ENCODE measurements around the gene PSD.
"Not testable (repeated sequence)": the region's sequence is repeated elsewhere in the genome, so short reads cannot be mapped to it uniquely, and the experiment has no call there.

Gene PSD

DNA sequence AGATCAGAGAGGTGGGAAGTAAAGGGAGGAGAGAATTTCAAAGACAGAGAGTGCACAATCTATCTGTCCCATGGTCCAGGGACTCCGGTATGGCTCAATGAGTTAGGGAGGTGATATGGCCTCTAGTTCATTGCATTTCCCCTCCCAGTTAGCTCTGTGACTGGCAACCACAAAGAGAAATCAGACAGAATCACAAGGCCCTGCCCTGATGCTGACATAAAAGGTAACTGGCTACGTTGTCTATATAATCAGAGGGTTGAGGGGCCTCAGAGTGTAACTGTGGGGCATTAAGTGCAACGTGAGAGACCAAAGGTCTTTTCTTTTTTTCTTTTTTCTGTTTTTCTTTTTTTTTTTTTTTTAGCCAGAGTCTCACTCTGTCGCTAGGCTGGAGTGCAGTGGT, 40.1 kb upstream of the PSD start:
- H3K36me3 ChIP-seq (ENCODE audit: insufficient read depth): no peaks in the 10 kb centered on the region
- H3K27ac ChIP-seq: no peak overlapping the region
- TF ChIP-seq CTCF (conservative IDR thresholded peaks at IDR 0.05; ENCODE audit: low read depth, low read length): no peak
- no peak overlapping the region for H3K4me3 ChIP-seq (IDR thresholded peaks at IDR 0.05; ENCODE audit: insufficient read depth, low read depth, low read length)
- H3K27me3 ChIP-seq (ENCODE audit: insufficient read depth, low read depth): no peaks in the 10 kb centered on the region
- peaks cover 28% of the 10 kb centered on the region for H3K4me1 ChIP-seq (ENCODE audit: low read depth, poor library complexity, severe bottlenecking)
- no peaks in the 10 kb centered on the region for H3K79me2 ChIP-seq (ENCODE audit: insufficient read depth, low read depth)
- H3K9ac ChIP-seq: no peak overlapping the region
- no peaks in the 10 kb centered on the region for H4K20me1 ChIP-seq (ENCODE audit: insufficient read depth)
- no peak overlapping the region for H2AFZ ChIP-seq (ENCODE audit: low read depth)
- H3K4me2 ChIP-seq: no peak overlapping the region

DNA sequence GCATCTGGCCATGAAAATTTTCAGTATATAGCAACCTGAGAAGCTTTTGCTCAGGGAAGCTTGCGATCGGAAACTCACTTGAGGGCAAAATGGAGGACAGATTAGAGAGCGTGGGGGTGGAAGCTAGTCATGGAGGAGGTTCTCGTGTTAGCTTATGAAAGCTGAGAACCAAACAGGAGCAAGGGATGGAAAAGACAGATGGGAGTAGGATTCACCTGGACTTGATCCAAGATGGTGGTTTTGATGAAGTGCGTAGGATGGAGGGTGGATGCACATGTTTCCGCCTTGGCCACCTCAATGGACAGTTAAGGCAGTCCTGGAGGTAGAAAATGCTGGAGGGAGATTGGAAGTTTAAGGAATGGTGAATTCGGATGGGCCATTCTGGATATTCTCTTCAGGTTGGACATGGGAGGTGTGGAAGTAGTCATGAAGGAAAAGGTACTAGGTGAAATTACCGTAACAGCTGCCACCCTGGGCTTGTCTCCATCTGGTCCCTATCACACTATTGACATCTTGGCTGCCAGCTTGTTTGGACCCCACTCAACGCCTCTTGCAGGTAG, 39.1 kb upstream of the PSD start:
- no peaks in the 10 kb centered on the region for H3K27me3 ChIP-seq (ENCODE audit: insufficient read depth, low read depth)
- H3K4me1 ChIP-seq (ENCODE audit: low read depth, poor library complexity, severe bottlenecking): peaks cover 35% of the 10 kb centered on the region
- H3K4me3 ChIP-seq (IDR thresholded peaks at IDR 0.05; ENCODE audit: insufficient read depth, low read depth, low read length): no peak overlapping the region
- no peaks in the 10 kb centered on the region for H3K36me3 ChIP-seq (ENCODE audit: insufficient read depth)
- H3K9ac ChIP-seq: no peak overlapping the region
- no peak for TF ChIP-seq CTCF (conservative IDR thresholded peaks at IDR 0.05; ENCODE audit: low read depth, low read length)
- H2AFZ ChIP-seq (ENCODE audit: low read depth): no peak overlapping the region
- H3K79me2 ChIP-seq (ENCODE audit: insufficient read depth, low read depth): no peaks in the 10 kb centered on the region
- H3K4me2 ChIP-seq: no peak overlapping the region
- H3K27ac ChIP-seq: no peak overlapping the region
- H4K20me1 ChIP-seq (ENCODE audit: insufficient read depth): no peaks in the 10 kb centered on the region

DNA sequence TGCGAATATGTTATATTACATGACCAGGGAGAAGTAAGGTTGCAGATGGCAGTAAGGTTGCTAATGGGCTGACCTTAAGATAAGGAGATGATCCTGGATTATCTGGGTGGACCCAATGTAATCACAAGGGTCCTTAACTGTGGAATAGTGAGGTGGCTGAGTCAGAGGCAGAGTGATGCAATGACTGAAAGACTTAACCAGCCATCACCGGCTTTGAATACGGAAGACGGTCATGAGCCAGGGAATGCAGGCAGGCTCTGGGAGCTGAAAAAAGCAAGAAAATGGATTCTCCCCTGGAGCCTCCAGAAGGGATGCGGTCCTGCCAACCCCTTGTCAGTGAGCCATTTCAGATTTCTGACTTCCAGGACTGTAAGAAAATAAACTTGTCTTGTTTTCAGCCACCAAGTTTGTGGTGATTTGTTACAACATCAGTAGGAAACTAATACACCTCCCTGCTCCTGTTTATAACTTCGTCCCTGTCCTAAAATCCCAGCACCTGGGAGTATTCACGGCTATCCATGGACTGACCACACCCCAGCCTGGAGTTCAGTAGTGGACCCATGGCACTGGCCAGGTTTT, 37.4 kb upstream of the PSD start:
- Histone ChIP-seq H3K79me2 (ENCODE audit: insufficient read depth, low read depth) (peaks cover 12% of the 10 kb centered on the region), H4K20me1 (ENCODE audit: insufficient read depth) (no peaks in the 10 kb centered on the region), H3K4me2 (no peak overlapping the region), H3K27ac (no peak overlapping the region), H3K4me1 (ENCODE audit: low read depth, poor library complexity, severe bottlenecking) (peaks cover 39% of the 10 kb centered on the region), H3K36me3 (ENCODE audit: insufficient read depth) (no peaks in the 10 kb centered on the region), H2AFZ (ENCODE audit: low read depth) (no peak overlapping the region), H3K4me3 (IDR thresholded peaks at IDR 0.05; ENCODE audit: insufficient read depth, low read depth, low read length) (no peak overlapping the region), H3K9ac (no peak overlapping the region), H3K27me3 (ENCODE audit: insufficient read depth, low read depth) (no peaks in the 10 kb centered on the region)
- TF ChIP-seq CTCF (conservative IDR thresholded peaks at IDR 0.05; ENCODE audit: low read depth, low read length): no peak

GRCh38 chr10:102454662-102455487, 36.3 kb upstream of the PSD start:
- H3K9ac ChIP-seq; H2AFZ ChIP-seq (ENCODE audit: low read depth); H3K27me3 ChIP-seq (ENCODE audit: insufficient read depth, low read depth); H3K36me3 ChIP-seq (ENCODE audit: insufficient read depth); H3K4me2 ChIP-seq; H3K27ac ChIP-seq; H4K20me1 ChIP-seq (ENCODE audit: insufficient read depth); H3K4me3 ChIP-seq (IDR thresholded peaks at IDR 0.05; ENCODE audit: insufficient read depth, low read depth, low read length): not testable (repeated sequence)
- H3K4me1 ChIP-seq (ENCODE audit: low read depth, poor library complexity, severe bottlenecking): peaks cover 32% of the 10 kb centered on the region
- H3K79me2 ChIP-seq (ENCODE audit: insufficient read depth, low read depth): peaks cover 14% of the 10 kb centered on the region

DNA sequence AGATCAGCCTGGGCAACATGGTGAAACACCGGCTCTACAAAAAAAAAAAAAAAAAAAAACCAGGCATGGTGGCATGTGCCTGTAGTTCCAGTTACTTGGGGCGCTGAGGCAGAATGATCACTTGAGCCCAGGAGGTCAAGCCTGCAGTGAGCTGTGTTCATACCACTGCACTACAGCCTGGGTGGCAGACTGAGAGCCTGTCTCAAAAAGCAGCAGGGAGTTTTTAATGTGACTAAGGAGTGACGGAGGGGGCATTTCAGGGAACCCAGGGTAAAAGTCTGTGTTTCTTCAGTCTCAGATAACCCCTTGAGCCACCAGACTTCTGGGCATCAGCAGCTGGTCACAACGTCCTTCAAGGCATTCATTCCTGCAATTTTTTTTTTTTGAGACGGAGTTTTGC, 34.9 kb upstream of the PSD start:
- H3K4me2 ChIP-seq: peak overlapping the region; percentile 65
- H3K27me3 ChIP-seq (ENCODE audit: insufficient read depth, low read depth): no peaks in the 10 kb centered on the region
- no peak overlapping the region for H2AFZ ChIP-seq (ENCODE audit: low read depth)
- no peak overlapping the region; the same call in 1 of the 2 replicates for H3K9ac ChIP-seq
- H3K79me2 ChIP-seq (ENCODE audit: insufficient read depth, low read depth): peaks cover 14% of the 10 kb centered on the region
- H4K20me1 ChIP-seq (ENCODE audit: insufficient read depth): no peaks in the 10 kb centered on the region
- H3K4me1 ChIP-seq (ENCODE audit: low read depth, poor library complexity, severe bottlenecking): peaks cover 36% of the 10 kb centered on the region
- H3K36me3 ChIP-seq (ENCODE audit: insufficient read depth): no peaks in the 10 kb centered on the region
- TF ChIP-seq CTCF (conservative IDR thresholded peaks at IDR 0.05; ENCODE audit: low read depth, low read length): no peak
- H3K4me3 ChIP-seq (IDR thresholded peaks at IDR 0.05; ENCODE audit: insufficient read depth, low read depth, low read length): no peak overlapping the region
- peak overlapping the region; percentile 62 for H3K27ac ChIP-seq
